ENCODE data around the gene FKBP5.
"Not testable (repeated sequence)": the region's sequence is repeated elsewhere in the genome, so short reads cannot be mapped to it uniquely, and the experiment has no call there.

The FKBP5 gene

DNA sequence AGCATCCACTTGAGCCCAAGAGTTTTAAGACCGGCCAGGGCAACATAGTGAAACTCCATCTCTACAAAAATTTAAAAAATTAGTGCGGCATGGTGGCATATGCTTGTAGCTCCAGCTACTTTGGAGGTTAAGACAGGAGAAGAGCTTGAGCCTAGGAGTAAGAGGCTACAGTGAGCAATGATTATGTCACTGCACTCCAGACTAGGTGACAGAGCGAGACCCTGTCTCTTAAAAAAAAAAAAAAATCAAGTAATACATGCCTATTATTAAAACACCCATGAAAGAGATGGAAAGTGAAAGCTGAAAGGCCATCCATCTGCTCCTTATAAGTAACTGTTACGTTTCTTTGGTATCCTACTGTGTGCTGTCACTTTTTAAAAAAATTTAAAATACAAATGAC is 66.4 kb downstream of the FKBP5 start:
- DNase-seq = no peak

DNA sequence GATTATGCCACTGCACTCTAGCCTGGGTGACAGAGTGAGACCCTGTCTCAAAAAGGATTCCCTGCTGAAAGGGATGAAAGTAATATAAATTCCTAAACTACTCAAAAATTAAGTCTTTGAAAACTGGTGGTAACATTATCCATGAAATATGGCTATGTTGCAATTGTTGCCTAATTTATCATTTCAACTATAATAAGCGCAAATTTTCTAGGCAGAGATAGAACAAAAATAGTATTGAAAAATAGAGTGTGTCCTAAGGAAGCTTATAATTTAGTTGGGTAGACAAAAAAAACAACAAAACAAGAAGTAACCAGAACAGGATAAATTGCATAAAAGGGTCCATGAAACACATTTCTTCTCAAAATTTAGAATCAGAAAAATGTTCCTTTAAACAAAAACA is 68.0 kb downstream of the FKBP5 start:
- DNase-seq = no peak

DNA sequence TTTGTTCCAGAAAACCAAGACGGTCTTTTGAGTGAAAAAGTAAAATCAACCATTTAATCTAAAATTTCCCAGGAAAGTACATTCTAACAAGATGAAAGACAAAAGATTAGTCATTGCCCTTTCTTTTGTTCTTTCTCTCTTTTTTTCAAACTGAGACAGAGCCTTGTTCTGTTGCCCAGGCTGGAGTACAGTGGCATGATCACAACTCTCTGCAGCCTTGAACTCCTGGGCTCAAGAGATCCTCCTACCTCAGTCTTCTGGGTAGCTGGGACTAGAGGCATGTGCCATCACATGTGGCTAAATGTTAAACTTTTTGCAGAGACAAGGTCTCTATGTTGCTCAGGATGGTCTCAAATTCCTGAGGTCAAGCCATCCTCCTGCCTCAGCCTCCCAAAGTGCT is 75.0 kb downstream of the FKBP5 start:
- DNase-seq = no peak

DNA sequence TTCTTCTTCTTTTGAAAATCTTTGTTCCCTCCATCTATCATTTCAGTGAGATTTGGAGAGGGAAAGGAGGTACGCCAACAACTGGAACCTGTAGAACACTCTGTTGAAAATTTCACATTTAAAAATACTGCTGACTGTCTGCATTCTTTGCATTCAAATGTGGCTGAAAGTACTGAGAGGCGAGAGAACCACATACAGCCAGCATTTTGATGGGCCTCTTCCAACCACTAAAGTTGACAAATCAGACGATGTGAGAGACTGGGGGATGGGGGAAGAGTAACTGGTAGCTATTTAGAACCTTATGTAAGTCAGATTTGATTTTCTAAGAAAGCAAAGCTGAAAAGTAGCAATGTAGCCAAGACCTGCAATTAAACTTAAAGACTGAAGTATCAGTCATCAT is 77.5 kb downstream of the FKBP5 start:
- no peak for DNase-seq

DNA sequence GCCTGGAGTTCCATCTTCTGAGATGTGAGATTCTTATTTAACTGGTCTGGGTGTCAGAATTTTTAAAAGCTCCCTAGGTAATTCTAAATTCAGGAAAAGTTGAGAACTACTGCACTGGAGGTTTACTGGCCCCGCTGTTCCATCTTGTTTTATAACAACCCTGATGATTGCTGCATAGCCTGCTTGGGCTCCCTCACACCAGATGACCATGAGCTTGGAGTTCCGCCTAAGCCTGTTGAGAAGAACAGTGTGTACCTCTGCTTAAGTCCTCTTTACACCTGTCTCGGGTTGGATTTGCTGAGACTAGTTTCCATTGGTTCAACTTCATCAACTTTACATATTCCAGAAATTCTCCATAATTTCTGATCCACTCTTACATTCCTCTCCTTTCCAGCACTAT is 77.9 kb downstream of the FKBP5 start:
- no peak for DNase-seq

DNA sequence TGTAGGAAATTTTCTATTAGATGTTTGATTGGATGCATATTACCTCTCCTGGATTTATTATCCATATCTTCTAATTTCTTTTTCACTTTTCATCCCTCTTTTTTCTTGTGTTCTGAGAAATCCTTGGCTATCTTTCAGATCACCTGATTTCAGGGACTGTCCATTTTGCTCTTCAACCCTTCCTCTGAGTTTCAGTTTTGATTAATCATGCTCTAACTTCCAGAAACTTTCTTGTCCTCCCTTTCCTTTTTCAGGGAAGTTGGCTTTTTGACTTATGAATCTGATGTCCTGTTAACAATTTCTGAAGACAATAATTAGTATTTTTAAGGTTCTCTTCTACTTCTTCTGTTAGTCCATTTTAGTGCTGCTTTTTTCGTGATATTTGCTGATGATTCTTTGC is 79.1 kb downstream of the FKBP5 start:
- no peak for DNase-seq

DNA sequence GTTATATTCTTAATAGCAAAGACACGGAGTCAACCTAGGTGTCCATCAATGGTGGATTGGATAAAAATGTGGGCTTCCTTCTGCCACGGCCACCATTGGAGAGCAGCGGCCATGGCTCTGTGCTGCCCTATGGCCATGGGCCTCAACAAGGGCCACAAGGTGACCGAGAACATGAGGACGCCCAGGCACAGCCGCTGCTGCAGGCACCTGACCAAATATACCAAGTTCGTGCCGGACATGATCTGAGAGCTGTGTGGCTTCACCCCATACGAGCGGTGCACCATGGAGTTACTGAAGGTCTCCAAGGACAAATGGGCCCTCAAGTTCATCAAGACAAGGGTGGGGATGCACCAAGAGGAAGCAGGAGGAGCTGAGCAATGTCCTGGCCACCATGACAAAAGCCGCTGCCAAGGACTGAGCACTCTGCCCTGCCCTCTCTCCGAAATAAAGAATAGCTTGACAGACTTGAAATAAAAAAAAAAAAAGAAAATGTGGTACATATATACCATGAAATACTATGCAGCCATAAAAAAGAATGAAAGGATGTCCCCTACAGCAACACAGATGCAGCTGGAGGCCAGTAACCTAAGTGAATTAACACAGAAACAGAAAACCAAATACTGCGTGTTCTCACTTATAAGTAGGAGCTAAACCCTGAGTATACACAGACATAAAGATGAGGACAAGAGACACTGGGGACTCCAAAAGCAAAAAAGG is 81.0 kb downstream of the FKBP5 start:
- DNase-seq = no peak

DNA sequence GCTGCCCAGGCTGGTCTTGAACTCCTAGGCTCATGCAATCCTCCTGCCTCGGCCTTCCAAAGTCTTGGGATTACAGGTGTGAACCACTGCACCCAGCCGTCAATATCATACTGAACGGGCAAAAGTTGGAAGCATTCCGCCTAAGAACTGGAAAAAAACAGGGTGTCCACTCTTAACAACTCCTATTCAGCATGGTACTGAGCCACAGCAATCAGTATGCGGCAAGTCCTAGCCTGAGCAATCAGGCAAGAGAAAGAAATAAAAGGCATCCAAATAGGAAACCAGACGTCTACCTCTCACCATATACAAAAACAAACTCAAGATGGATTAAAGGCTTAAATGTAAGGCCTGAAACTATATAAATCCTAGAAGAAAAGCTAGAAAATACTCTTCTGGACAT is 83.1 kb downstream of the FKBP5 start:
- no peak for DNase-seq

DNA sequence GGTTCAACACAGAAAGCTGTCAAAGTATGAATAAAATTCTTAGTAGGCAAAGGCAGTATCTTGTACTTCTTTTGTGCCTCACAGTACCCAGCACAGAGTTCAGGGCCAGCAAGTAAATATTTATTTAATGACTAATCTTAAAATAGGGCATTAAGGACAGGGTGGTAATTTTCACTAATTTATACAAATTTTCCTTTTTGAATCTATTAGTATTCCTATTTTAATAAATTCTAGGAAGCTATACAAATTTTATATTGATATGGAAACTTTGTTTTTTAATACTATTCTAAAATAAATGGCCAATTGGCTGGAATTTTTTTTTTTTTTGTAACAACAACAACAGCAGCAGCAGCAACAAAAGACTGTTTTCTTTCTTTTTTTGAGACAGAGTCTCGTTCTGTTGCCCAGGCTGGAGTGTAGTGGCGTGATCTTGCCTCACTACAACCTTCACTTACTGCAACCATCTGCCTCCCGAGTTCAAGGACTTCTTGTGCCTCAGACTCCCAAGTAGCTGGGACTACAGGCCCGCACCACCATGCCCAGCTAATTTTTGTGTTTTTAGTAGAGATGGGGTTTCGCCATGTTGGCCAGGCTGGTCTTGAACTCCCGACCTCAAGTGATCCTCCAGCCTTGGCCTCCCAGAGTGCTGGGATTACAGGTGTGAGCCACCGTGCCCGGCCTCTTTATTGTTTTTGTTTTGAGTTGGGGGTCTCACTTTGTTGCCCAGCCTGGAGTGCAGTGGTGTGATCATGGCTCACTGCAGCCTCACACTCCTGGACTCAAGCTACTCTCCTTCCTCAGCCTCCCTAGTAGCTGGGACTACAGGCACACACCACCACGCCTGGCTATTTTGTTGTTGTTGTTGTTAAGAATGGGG is 85.2 kb downstream of the FKBP5 start:
- no peak for DNase-seq

DNA sequence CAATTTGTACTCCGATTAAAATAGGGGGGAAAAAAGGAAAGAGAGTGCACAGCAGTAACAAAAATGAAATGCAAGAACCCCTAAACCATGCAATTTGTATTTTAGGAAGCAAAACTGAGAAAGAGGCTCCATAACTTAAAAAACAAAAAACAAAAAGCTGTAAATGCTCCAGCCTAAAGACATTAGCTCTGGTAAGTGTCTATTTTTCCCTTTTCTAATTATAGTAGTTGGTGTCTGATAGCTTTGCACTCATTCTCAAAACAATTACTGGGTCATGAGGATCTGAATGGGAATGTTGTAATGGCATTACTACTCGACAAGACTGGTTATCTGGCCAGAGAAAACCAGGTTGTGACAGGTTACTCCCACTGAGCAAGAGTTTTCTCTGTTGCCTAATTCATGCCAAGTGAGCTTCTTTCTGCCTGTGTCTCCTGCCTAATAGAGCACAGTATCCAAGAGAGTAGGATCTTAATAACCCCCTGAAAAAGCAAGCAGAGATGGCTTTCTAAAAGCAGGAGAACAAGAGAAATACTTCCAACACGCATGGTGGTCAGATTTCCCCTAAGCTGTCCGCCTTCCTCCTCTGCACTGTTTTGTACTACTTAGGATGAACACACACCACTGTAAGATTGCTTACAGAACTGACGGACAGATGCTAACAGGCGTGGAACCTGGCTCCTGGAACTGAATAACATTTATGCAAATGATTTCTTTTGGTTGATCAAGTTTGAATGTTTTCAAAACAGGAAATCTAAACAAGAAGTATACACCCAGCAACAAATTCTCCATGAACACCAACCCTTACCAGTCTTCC is 86.4 kb downstream of the FKBP5 start:
- peak in 8 of 56 donors; percentile 3 to 53 (median 17) for DNase-seq

DNA sequence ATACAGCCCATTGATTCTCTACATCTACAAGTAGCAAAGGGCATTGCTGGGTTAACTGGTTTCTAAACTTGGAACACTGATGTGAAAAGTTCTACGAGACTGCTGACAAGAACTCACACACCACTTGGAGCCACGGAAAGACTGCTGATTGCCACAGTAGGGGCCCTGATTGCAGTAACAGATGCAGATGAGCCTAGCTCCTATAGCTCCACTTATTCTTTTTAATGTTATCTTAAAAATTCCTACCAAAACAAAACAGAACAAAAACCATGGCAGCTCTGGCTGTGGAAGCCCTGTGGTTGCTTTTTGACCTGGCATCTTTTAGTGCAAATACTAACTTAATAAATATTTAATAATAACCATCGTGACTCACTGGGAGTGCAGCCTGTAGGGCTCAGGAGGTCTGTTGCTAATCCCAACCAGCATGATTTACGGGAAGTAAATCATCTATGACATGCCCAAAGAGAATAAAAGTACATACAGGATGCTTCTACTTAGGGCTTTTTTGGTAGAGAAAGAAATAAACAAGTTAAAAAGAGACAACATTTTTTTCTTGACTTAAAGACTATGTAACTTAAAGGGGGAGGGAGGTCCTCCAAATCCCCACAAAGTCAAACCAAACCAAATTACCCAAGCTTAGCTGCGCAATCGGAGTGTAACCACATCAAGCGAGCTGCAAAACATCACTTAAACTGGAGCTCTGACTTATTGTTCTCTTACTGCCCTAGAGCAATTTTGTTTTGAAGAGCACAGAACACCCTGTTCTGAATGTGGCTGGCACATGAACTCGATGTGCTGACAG is 87.2 kb downstream of the FKBP5 start:
- DNase-seq = peak in 31 of 56 donors; percentile 7 to 67 (median 26)

DNA sequence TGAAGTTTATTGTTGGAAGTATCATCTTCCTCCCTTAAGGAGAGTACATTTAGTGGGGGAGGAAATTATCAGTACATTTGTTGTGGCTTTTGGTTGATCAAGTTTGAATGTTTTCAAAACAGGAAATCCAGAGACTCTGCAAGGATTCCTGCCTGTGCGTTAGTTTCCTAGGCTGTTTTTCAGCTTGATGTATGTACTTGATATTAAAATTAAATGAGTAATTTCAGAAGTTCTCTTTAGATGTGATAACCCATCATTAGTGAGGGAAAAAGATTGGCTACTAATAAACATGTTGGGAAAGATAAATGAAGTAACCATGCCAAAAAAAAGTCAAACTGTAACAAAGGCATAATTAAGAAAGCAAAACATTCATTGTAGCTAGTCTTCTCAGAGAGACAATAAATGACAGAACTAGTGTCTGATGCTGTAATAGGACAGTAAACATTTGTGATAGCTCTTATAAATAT is 88.0 kb downstream of the FKBP5 start:
- DNase-seq = no peak

DNA sequence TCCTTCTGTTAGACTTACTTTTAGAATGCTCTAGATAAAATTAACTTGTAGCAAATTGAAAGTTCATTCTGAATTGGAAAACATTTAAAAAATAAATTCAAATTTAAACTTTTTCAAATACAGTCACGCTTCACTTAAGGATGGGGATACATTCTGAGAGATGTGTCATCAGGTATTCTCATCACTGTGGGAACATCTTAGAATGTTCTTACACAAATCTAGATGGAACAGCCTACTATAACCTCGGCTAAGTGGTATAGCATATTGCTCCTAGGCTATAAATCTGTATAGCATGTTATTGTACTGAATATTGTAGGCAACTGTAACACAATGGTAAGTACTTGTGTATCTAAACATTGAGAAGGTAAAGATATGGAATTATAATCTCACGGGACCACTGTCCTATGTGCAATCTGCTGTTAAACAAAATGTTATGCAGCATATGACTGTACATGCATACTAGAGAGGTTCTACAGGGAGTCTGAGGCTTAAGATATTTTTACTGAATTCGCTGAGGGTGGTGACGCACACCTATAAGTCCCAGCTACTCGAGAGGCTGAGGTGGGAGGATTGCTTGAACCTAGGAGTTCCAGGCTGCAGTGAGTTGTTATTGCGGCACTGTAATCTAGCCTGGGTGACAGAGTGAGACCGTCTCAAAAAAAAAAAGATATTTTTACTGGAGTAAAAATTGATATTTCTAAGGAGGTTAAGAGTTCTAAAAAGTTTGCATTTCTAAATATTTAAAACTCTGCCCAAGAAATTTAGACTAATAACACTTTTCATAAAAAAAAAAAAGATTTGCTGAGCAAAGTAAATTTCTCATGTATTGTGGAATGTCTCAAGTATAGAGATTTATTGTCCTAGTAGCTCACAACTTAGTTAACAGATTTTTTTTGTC is 88.7 kb downstream of the FKBP5 start:
- no peak for DNase-seq

DNA sequence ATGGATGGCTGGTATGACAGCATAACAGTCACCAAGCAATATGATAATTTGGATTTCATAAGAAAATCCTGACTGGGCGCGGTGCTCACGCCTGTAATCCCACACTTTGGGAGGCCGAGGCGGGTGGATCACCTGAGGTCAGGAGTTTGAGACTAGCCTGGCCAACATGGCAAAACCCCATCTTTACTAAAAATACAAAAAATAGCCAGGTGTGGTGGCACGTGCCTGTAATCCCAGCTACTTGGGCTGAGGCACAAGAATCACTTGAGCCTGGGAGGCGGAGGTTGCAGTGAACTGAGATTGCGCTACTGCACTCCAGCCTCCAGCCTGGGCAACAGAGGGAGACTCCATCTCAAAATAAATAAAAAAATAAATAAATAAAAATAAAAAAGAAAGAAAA is 90.1 kb downstream of the FKBP5 start:
- DNase-seq = not testable (repeated sequence)

DNA sequence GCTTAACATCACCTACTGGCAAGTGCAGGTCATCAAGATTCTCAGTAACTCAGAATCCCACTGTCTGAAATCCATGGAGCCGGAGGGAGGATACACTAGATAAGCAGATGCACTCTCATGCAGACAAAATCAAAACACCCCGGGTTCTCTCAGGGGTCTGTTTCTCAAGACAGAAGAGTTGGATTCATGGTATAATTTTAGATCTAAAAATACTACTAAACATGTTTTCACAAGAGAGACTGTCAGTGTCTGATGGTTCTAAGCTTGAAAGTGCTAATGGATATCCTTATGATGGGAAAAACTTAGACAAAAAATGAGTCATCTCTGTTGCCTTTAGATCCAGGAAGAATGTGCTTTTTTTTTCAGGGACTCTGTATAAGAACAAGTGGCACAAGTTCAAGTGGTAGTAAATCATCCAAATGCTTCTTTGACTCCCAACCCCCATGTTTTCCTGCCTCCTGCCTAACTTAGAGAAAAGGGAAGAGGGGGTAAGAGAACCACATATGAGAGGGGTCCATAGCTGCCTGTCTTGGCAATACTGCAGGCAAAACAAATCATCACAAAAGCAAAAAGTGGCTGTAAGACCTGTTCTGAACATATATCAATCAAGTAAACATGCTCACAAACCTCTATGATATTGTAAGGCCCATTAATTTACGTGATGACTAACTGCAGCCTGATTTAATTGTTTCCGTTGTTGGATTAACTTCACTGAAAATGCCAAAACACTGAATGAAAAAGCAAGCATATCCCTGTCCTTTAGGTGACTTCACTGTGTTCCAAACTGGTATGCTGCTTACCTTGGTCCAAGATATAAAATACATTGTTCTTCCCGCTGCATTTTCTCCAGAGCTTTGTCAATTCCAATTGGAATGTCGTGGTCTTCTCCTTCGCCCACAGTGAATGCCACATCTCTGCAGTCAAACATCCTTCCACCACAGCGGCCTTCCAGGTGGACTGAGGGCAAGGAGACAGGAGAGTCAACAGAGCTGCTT is 92.0 kb downstream of the FKBP5 start:
- DNase-seq = no peak

DNA sequence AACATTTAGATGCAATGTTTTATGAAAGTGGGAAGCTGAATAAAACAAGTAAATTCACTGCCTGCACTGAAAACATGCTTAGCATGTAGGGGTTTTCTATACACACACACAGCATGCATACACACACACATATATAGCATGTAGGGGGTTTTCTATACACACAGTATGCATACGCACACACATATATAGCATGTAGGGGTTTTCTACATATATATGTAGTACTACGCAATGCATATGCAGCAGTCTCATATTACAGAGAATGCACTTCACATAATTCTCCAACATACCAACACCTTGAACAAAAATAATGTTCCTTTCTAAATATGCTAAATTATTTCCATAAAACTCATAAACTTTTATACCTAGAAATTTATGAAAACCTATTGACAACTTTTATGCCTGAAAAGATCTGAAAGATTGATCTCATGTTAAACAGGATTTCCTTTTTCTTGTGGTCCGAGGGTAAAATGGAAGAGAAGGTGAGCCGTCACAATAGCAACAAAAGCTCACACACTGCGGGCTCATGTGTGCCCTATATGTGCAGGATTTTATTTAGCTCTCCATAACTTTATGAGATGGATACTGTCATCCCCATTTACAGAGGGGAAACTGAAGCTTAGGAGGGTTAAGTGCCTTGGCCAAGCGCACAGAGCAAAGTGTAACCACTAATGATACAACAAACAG is 94.1 kb downstream of the FKBP5 start:
- DNase-seq = no peak

DNA sequence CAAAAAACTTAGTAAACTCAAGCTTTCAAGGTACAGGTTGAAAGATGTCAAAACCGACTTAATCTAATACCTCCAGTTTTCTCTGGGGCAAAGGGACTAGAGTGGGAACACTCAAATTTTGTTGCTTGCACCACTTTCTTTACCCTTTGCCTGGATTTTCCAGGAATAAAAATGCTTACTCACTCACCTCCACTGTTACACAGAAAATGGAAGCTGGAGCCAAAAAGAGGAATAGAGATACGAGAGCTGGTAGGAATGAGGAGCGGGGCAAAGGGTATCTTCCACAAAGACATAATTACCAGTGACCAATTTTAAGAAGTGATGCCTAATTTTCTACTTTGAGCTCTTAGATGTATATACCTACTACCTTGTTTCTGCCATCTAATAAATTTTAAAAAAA is 96.5 kb downstream of the FKBP5 start:
- DNase-seq = no peak

DNA sequence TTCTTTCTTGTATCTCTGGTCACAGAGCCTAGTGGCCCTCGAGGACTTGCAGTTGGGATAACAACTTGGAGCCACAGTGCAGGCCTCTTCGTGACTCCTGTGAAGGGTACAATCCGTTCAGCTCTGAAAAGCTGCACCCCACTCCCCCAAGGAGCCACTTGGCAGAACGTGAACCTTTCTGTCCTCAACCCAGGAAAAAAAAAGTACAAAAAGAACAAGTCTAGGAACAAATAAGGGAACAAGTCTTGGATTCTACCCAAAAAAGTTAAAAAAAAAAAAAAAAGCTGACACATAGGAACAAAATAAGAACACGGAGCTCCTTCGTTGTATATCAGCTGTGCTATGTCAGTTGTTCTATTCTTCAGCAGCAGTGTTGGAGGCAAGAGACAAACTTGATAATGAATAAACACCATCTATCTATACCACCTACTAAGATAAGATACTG is 98.1 kb downstream of the FKBP5 start:
- DNase-seq = peak in 23 of 56 donors; percentile 1 to 74 (median 25)
